Measurements from ENCODE around the gene S100A4.

- TF ChIP-seq CTCF (IDR thresholded peaks at IDR 0.05) (no peak), ZFX (IDR thresholded peaks at IDR 0.05; ENCODE audit: borderline replicate concordance) (no peak)
Measured at GRCh38 chr1:153527683-153528040, 17.9 kb downstream of the S100A4 start.

All from 22Rv1 (cell line).